C4-2B (cell line): ENCODE results near the gene GPR12.

Experiments used
- ZFX ChIP-seq: fragments of 450-650 bp; IDR thresholded peaks from 2 replicates; pipeline ENCODE4 v1.6.1; 2017
- TF ChIP-seq, protein P1 (sequence below): fragments of 450-650 bp; conservative IDR thresholded peaks from 2 replicates; pipeline ENCODE4 v1.5.1; 2017; ENCODE audit warnings: mild to moderate bottlenecking

DNA sequence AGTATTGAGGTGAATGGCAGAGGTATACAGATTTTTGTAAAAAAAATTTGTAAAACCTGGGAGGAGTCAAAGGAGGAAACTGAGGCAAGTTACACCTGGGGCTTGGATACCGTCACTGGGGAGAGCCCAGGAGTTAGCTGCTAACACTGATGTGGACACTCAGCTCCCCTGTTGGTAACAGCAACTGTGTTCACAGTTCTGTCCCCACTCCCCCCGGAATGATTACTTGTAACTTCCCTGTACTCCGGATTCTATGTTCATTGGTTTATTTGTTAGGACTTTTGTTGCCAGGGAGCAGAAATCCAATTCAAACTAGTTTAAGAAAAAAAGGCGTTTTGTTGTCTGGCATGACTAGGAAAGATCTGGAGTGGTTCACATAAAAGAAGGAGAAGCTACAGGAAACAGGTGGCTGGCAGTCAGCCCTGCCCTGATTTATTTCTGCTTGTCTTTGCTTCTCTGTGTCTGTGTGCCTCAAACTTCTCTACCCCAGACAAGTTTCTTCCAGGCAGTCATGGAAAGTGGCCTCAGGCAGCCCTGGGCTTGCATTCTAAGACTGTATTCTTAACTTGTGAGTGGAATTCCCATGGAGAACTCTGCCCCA, 2.3 kb upstream of the GPR12 start:
- TF ChIP-seq, protein P1, sequence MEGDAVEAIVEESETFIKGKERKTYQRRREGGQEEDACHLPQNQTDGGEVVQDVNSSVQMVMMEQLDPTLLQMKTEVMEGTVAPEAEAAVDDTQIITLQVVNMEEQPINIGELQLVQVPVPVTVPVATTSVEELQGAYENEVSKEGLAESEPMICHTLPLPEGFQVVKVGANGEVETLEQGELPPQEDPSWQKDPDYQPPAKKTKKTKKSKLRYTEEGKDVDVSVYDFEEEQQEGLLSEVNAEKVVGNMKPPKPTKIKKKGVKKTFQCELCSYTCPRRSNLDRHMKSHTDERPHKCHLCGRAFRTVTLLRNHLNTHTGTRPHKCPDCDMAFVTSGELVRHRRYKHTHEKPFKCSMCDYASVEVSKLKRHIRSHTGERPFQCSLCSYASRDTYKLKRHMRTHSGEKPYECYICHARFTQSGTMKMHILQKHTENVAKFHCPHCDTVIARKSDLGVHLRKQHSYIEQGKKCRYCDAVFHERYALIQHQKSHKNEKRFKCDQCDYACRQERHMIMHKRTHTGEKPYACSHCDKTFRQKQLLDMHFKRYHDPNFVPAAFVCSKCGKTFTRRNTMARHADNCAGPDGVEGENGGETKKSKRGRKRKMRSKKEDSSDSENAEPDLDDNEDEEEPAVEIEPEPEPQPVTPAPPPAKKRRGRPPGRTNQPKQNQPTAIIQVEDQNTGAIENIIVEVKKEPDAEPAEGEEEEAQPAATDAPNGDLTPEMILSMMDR, result no peak
- no peak for TF ChIP-seq ZFX
